Breast epithelium (tissue), 4 donors: ENCODE results near the gene SETD4. TPM values are rescaled to one million over a fixed set of nuclear protein-coding genes. Genes with fewer than 3 reads are reported as not detected.
A peak's percentile ranks its signal among the peaks of the same experiment; 100 is the strongest.

Experiments used
- DNase-seq, 2 donors: peaks; one replicate each; pipeline ENCODE4 v3.0.0-alpha.2; 2019; ENCODE audit warnings: low spot score in 2 of 2
- H3K27ac ChIP-seq, 2 donors: fragments of 200-600 bp; sonication (generic) in 1 of 2; one replicate each; pipeline ENCODE4 v1.5.1; 2016 to 2019; ENCODE audit warnings: mild to moderate bottlenecking in 1 of 2
- H3K27me3 ChIP-seq, 2 donors: fragments of 200-600 bp; sonication (generic) in 1 of 2; one replicate each; pipeline versions ENCODE4 v1.5.1 to v1.6.0; 2017 to 2019; ENCODE audit warnings: control low read depth in 1 of 2, mild to moderate bottlenecking in 1 of 2
- H3K36me3 ChIP-seq: fragments of 200-600 bp; one replicate; pipeline ENCODE4 v1.5.1; 2019
- H3K4me1 ChIP-seq, 2 donors: fragments of 200-600 bp; sonication (generic); one replicate each; pipeline ENCODE4 v1.5.1; 2016 to 2019; ENCODE audit warnings: control low read depth in 1 of 2
- H3K4me3 ChIP-seq, 3 donors: fragments of 200-600 bp; sonication (generic); 1 replicate in 2 of 3; 2 replicates in 1 of 3; pipeline ENCODE4 v1.5.1; 2016 to 2019; ENCODE audit warnings: mild to moderate bottlenecking in 3 of 3, moderate library complexity in 2 of 3
- H3K9me3 ChIP-seq, 2 donors: fragments of 200-600 bp; sonication (generic) in 1 of 2; one replicate each; pipeline ENCODE4 v1.5.1; 2016 to 2019; ENCODE audit warnings: control low read depth in 1 of 2
- POLR2A ChIP-seq: fragments of 450-650 bp; IDR thresholded peaks from one replicate; pipeline ENCODE4 v1.6.1; 2016; ENCODE audit warnings: antibody characterized with exemption, mild to moderate bottlenecking, moderate library complexity
- POLR2AphosphoS5 ChIP-seq, 3 donors: sonication (generic); formaldehyde crosslinking; IDR thresholded peaks; one replicate each; pipeline ENCODE4 v1.6.1; 2017; ENCODE audit warnings: antibody characterized with exemption in 3 of 3
- intact Hi-C: fragments of 100-400 bp; cut with DNase I; formaldehyde crosslinking; loops from one replicate; pipeline ENCODE4 v1.15.1; 2023; ENCODE audit warnings: low total_unique reads
- total RNA-seq, 3 donors: library from RNA; depleted of rRNA; stranded (reverse); fragments of >200 nt; gene quantifications; one replicate each; pipeline ENCODE4 v1.1.0, GENCODE V29; 2016
- TF ChIP-seq, protein P1 (sequence below), 3 donors: fragments of 450-650 bp; IDR thresholded peaks; one replicate each; pipeline ENCODE4 v1.5.1; 2016 to 2017; ENCODE audit warnings: antibody characterized with exemption in 3 of 3, mild to moderate bottlenecking in 3 of 3, moderate library complexity in 3 of 3

Gene SETD4
- total RNA-seq, 3 donors from 2014 or later = 14.2 to 34.1 (median 25.6) TPM

DNA sequence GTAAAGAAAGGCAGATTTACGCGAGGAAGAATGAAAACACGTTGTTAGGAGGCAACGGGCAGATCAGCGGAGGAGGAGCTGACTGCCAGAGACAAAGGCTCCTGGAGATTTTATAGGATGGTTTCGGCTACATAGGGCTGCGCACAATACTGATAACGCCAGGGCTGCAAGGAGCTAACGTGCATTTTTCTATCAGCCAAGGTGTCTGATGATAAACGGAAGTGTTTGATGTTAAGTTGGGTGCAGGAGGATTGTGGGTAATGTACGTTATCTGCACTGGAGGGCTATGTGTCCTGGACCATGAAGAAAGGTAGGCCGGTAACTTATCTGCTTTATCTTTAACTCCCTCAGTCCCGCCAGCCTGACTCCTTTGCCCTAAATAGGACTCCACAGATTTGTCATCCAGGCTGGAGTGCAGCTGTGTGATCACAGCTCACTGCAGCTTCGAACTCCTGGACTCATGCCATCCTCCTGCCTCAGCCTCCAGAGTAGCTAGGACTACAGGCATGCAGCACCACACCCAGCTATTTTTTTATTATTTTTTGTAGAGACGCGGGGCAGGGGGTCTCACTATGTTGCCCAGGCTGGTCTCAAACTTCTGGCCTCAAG, 29.6 kb downstream of the SETD4 start:
- TF ChIP-seq, protein P1, sequence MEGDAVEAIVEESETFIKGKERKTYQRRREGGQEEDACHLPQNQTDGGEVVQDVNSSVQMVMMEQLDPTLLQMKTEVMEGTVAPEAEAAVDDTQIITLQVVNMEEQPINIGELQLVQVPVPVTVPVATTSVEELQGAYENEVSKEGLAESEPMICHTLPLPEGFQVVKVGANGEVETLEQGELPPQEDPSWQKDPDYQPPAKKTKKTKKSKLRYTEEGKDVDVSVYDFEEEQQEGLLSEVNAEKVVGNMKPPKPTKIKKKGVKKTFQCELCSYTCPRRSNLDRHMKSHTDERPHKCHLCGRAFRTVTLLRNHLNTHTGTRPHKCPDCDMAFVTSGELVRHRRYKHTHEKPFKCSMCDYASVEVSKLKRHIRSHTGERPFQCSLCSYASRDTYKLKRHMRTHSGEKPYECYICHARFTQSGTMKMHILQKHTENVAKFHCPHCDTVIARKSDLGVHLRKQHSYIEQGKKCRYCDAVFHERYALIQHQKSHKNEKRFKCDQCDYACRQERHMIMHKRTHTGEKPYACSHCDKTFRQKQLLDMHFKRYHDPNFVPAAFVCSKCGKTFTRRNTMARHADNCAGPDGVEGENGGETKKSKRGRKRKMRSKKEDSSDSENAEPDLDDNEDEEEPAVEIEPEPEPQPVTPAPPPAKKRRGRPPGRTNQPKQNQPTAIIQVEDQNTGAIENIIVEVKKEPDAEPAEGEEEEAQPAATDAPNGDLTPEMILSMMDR (IDR thresholded peaks at IDR 0.05) = no peak
- TF ChIP-seq POLR2A = no peak
- no peak for TF ChIP-seq POLR2AphosphoS5 (IDR thresholded peaks at IDR 0.05)
- intact Hi-C loops = no loop called here
- no peak for DNase-seq
- no peaks in the 10 kb centered on the region for H3K9me3 ChIP-seq
- H3K27ac ChIP-seq = no peak overlapping the region
- no peaks in the 10 kb centered on the region for H3K4me1 ChIP-seq
- no peak overlapping the region for H3K4me3 ChIP-seq
- H3K27me3 ChIP-seq = no peaks in the 10 kb centered on the region
- H3K36me3 ChIP-seq = no peaks in the 10 kb centered on the region

DNA sequence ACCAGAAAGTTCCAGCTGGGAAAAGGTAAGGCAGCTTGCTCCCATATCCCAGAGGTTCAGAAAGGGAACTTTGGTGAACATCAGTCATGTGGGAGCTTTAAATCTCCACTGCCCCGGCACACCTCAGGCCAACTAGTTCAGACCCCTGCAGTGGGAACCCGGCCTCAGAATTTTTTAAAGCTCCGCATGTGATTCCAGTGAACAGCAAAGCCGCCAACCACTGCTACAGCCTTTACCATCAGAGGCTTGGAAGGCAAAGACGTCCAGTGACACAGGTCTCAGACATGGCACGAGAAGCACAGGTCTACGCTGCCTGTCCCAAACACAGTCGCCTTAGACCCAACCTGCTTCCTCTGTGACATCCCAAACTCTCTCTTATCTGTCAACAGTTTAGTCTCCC, 31.0 kb downstream of the SETD4 start:
- Histone ChIP-seq H3K4me3 (no peak overlapping the region), H3K36me3 (no peaks in the 10 kb centered on the region), H3K27me3 (no peaks in the 10 kb centered on the region), H3K27ac (no peak overlapping the region), H3K9me3 (no peaks in the 10 kb centered on the region), H3K4me1 (no peaks in the 10 kb centered on the region)
- DNase-seq = no peak
- no peak for TF ChIP-seq POLR2AphosphoS5 (IDR thresholded peaks at IDR 0.05)
- no peak for TF ChIP-seq POLR2A
- TF ChIP-seq, protein P1 (IDR thresholded peaks at IDR 0.05) = no peak
- intact Hi-C loops = no loop called here

DNA sequence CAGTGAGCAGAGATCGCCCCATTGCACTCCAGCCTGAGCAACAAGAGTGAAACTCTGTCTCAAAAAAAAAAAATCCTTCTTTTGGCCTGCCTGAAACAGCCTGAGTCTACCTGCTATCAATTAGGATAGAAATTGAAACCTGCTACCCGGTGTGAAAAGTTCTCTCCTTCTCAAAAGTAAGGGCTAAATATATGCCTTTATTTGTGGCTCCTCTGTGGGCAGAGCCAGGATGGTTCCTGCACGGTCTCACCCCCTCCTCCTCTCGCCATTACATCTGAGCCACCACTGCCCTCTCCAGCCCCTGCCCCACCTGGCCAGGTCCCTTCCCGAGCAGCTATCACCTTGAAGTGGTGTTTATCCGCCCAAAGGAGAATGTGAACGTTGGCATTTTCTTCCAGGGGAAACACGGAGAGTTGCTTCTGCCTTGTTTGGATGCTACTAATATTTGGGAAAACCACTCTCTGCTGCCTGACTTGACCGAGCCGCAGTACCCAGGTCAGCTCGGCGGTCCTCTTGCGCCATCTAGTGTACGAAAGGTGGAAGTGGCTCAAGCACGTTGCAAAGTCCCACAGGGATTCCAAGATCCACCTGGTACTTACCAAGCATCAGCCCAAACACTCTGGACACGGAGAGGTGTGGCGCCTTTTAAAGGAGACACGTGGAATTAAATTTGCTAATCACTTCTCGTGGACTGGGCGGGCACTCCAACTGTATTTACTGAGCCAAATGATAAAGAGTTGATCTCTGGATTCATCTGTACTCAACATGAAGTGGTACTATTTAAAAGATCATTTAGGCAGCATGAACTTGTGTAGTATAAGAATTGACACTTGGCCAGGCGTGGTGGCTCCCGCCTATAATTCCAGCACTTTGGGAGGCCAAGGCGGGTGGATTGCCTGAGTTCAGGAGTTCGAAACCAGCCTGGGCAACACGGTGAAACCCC, 31.9 kb downstream of the SETD4 start:
- Histone ChIP-seq H3K4me3 (no peak overlapping the region), H3K27ac (no peak overlapping the region), H3K36me3 (no peaks in the 10 kb centered on the region), H3K27me3 (no peaks in the 10 kb centered on the region), H3K4me1 (no peaks in the 10 kb centered on the region), H3K9me3 (no peaks in the 10 kb centered on the region)
- intact Hi-C loops = no loop called here
- DNase-seq = peak; percentile 70 to 81
- TF ChIP-seq, protein P1 (IDR thresholded peaks at IDR 0.05) = peak; percentile 84 to 90 (median 90)
- no peak for TF ChIP-seq POLR2A

DNA sequence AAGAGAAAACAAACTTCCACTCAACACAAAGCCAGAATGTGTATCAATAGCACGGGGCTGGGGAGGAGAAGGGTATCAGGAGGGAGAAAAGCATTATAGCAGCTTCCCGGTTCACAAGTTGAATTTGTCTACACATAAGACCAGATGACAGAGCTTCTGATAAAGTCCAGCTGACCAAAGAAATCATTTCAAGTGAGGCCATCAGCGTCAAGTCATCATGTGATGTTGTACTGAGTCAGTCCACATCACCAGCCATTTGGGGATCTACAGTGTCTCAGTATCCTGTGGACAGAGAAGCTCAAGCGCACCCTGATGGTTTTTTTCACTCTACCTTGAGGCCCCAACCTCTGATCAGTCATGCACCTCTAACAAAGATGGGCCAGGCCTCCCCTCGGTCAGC, 33.0 kb downstream of the SETD4 start:
- Histone ChIP-seq H3K4me3 (no peak overlapping the region), H3K4me1 (no peaks in the 10 kb centered on the region), H3K27me3 (no peaks in the 10 kb centered on the region), H3K27ac (no peak overlapping the region), H3K9me3 (no peaks in the 10 kb centered on the region), H3K36me3 (no peaks in the 10 kb centered on the region)
- intact Hi-C loops = no loop called here
- TF ChIP-seq POLR2A (no peak), POLR2AphosphoS5 (IDR thresholded peaks at IDR 0.05) (no peak)
- TF ChIP-seq, protein P1 (IDR thresholded peaks at IDR 0.05) = no peak
- DNase-seq = no peak

- TF ChIP-seq, protein P1 (IDR thresholded peaks at IDR 0.05) = no peak
- no peak for TF ChIP-seq POLR2AphosphoS5 (IDR thresholded peaks at IDR 0.05)
- no peak for TF ChIP-seq POLR2A
- no peaks in the 10 kb centered on the region for H3K9me3 ChIP-seq
- no peaks in the 10 kb centered on the region for H3K27me3 ChIP-seq
- H3K36me3 ChIP-seq = no peaks in the 10 kb centered on the region
- no peaks in the 10 kb centered on the region for H3K4me1 ChIP-seq
- DNase-seq = no peak
- H3K4me3 ChIP-seq = no peak overlapping the region
- intact Hi-C loops = no loop called here
- no peak overlapping the region for H3K27ac ChIP-seq
These were observed 35.5 kb downstream of the SETD4 start for GRCh38 chr21:36024782-36025181.
